GM18511 (cell line): ENCODE measurements around the gene TUBA4A.

Source experiments
- ATAC-seq: cut with Tn5 transposase; IDR thresholded peaks from one replicate; pipeline ENCODE4 v1.9.1; 2021; ENCODE audit warnings: mild to moderate bottlenecking, moderate library complexity; ENCODE audit not compliant: unreplicated experiment

The TUBA4A gene

GRCh38 chr2:219244789-219245147 lies 8.9 kb downstream of the TUBA4A start:
- no peak for ATAC-seq

- no peak for ATAC-seq
These were observed 10.4 kb downstream of the TUBA4A start for GRCh38 chr2:219243291-219243761.

- no peak for ATAC-seq
These were observed 19.4 kb downstream of the TUBA4A start for GRCh38 chr2:219234331-219234730.

- ATAC-seq = peak; percentile 23
These were observed 23.6 kb downstream of the TUBA4A start for GRCh38 chr2:219230059-219230540.

GRCh38 chr2:219229305-219230058 lies 24.2 kb downstream of the TUBA4A start, which contains the start of the genes ANKZF1 and ATG9A:
Gene ANKZF1, plus strand, starts transcription at chr2:219229806. Its CDS starts 452 bp downstream, at chr2:219230258.
Gene ATG9A, minus strand, starts transcription at chr2:219229636. Its CDS starts 1,612 bp downstream, at chr2:219228024.
- ATAC-seq = peak; percentile 98

GRCh38 chr2:219228911-219229304 lies 24.8 kb downstream of the TUBA4A start:
- ATAC-seq = peak; percentile 19

- ATAC-seq = no peak
These were observed 25.4 kb downstream of the TUBA4A start for GRCh38 chr2:219228041-219228910.

GRCh38 chr2:219225350-219225749 lies 28.4 kb downstream of the TUBA4A start:
- no peak for ATAC-seq

GRCh38 chr2:219223831-219224610 lies 29.7 kb downstream of the TUBA4A start:
- no peak for ATAC-seq

- no peak for ATAC-seq
These were observed 31.7 kb downstream of the TUBA4A start for GRCh38 chr2:219221957-219222518.

GRCh38 chr2:219220652-219221402 lies 32.9 kb downstream of the TUBA4A start:
- ATAC-seq = no peak

GRCh38 chr2:219219784-219220532 lies 33.8 kb downstream of the TUBA4A start:
- ATAC-seq = no peak

GRCh38 chr2:219218732-219219701 lies 34.7 kb downstream of the TUBA4A start, which contains the start of gene ABCB6:
Gene ABCB6, minus strand, starts transcription at chr2:219218958. Its CDS starts 285 bp downstream, at chr2:219218673.
- peak; percentile 78 for ATAC-seq

GRCh38 chr2:219218217-219218731 lies 35.4 kb downstream of the TUBA4A start:
- peak; percentile 40 for ATAC-seq

GRCh38 chr2:219216535-219216915 lies 37.2 kb downstream of the TUBA4A start:
- ATAC-seq = no peak

- ATAC-seq = no peak
These were observed 37.7 kb downstream of the TUBA4A start for GRCh38 chr2:219215871-219216534.

- no peak for ATAC-seq
These were observed 38.9 kb downstream of the TUBA4A start for GRCh38 chr2:219214786-219215185.
